ENCODE results near the gene ADGRG7. TPM values are rescaled to one million over a fixed set of nuclear protein-coding genes. Genes with fewer than 3 reads are reported as not detected.

Gene ADGRG7
- polyA plus RNA-seq, 2 donors, result not detected

DNA sequence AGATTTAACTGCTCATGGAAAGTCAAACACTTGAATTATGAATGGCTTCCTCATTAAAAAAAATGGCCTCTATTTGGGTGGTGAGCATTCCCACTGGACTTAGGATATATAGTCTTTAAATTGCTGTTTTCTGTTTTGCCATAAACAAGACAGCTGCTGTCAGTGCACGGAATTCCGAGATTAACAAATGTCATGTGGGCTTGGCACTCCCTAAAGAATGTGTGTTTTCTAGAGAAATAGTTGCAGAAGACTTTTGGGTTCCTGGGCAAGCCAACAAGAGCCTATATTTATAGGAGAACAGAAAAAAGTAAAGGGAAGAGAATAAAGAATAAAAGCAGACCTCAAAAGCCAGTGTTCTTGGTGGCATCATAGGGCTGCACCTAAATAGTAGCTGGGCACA is 86.3 kb downstream of the ADGRG7 start:
- Histone ChIP-seq H3K4me1 (ENCODE audit: control insufficient read depth in 2 of 2, insufficient read depth in 2 of 2, low read length in 1 of 2) (peaks cover 0 to 5% of the 10 kb centered on the region in 2 donors), H3K9me3 (ENCODE audit: control insufficient read depth in 2 of 2, insufficient read depth in 1 of 2, low read depth in 1 of 2, low read length in 1 of 2) (peaks cover 0 to 5% of the 10 kb centered on the region in 2 donors), H3K36me3 (ENCODE audit: control insufficient read depth in 2 of 2, insufficient read depth in 2 of 2, low read length in 1 of 2) (no peaks in the 10 kb centered on the region), H3K27me3 (ENCODE audit: control insufficient read depth in 1 of 2, insufficient read depth in 2 of 2, low read length in 2 of 2) (no peaks in the 10 kb centered on the region), H3K27ac (ENCODE audit: low read depth in 2 of 2, low read length in 1 of 2) (no peak overlapping the region), H3K4me3 (ENCODE audit: low read depth in 1 of 2, low read length in 2 of 2) (no peak overlapping the region)
- 53 to 67% methylated on average over 2 of the region's 2 CpGs for WGBS, 2 donors

DNA sequence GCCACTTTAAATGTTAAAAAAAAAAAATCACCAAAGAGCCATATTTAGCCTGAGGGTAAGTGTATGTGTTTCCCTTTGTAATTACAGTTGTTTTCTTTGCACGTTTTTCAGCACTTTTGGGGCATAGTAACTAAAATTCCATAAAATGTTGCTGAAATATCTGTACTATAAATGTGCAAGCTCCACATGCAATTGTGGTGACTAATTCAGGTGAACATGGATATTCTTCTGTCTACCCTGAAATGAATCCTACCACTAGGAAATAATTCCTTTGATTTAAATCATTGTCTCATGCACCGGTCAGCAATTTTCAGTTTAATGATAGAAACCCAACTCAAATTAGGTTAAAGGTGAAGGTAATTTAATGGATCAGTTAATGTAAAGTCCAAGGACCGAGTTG is 86.8 kb downstream of the ADGRG7 start:
- peaks cover 0 to 5% of the 10 kb centered on the region in 2 donors for H3K9me3 ChIP-seq (ENCODE audit: control insufficient read depth in 2 of 2, insufficient read depth in 1 of 2, low read depth in 1 of 2, low read length in 1 of 2)
- H3K27me3 ChIP-seq (ENCODE audit: control insufficient read depth in 1 of 2, insufficient read depth in 2 of 2, low read length in 2 of 2), result no peaks in the 10 kb centered on the region
- WGBS, 2 donors, result 53 to 54% methylated on average over 3 of the region's 3 CpGs
- no peaks in the 10 kb centered on the region for H3K36me3 ChIP-seq (ENCODE audit: control insufficient read depth in 2 of 2, insufficient read depth in 2 of 2, low read length in 1 of 2)
- H3K27ac ChIP-seq (ENCODE audit: low read depth in 2 of 2, low read length in 1 of 2), result no peak overlapping the region
- H3K4me3 ChIP-seq (ENCODE audit: low read depth in 1 of 2, low read length in 2 of 2), result no peak overlapping the region
- peaks cover 0 to 5% of the 10 kb centered on the region in 2 donors for H3K4me1 ChIP-seq (ENCODE audit: control insufficient read depth in 2 of 2, insufficient read depth in 2 of 2, low read length in 1 of 2)

DNA sequence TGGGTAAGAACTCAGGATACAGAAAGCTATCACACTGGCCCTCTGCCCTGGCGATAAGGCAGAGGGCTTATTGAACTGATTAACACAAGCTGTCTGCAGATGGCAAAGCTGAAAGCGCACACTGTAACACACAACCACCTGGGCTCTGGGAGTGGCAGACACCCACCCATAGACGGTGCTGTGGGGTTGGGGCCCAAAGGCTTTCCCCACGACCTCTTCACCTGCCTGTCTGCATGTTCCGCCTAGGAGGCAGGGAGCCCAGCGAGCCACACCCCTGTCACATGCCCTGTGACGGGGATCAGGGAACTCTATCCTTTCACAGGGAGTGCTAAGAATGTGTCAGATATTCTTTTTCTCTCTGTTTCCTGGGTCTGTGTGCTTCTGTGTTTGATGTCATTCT is 87.8 kb downstream of the ADGRG7 start:
- H3K36me3 ChIP-seq (ENCODE audit: control insufficient read depth in 2 of 2, insufficient read depth in 2 of 2, low read length in 1 of 2), result no peaks in the 10 kb centered on the region
- no peak overlapping the region for H3K4me3 ChIP-seq (ENCODE audit: low read depth in 1 of 2, low read length in 2 of 2)
- peaks cover 0 to 5% of the 10 kb centered on the region in 2 donors for H3K9me3 ChIP-seq (ENCODE audit: control insufficient read depth in 2 of 2, insufficient read depth in 1 of 2, low read depth in 1 of 2, low read length in 1 of 2)
- H3K27me3 ChIP-seq (ENCODE audit: control insufficient read depth in 1 of 2, insufficient read depth in 2 of 2, low read length in 2 of 2), result no peaks in the 10 kb centered on the region
- H3K27ac ChIP-seq (ENCODE audit: low read depth in 2 of 2, low read length in 1 of 2), result no peak overlapping the region
- H3K4me1 ChIP-seq (ENCODE audit: control insufficient read depth in 2 of 2, insufficient read depth in 2 of 2, low read length in 1 of 2), result peaks cover 0 to 5% of the 10 kb centered on the region in 2 donors
- WGBS, 2 donors, result 66 to 78% methylated on average over 7 of the region's 7 CpGs

DNA sequence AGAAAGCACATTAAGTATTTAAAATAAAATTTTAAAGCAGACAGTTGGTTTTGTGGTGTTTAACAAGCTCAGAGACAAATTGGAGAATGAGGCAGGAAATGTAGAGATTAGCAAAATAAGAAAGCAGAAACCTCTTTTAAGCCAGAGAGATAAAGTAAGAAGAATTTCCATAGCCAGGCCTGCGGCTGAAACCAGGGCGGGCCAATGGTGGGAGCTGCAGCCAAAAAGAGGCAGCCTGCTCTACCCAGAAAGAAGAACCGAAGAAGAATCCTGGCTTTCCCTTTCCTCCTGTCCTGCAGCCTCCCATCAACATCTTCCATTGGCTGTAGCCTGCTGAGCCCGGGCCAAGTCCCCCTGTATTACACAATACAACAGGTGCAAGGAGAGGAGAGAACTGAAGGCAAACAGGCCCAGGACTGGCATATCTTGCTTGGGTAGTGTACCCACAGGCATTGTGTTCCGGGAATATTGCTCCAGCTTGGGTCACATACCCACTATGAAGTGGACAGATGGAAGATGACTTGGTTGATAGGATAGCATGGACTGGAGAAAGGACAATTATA is 88.4 kb downstream of the ADGRG7 start:
- WGBS, 2 donors, result 74 to 80% methylated on average over 5 of the region's 5 CpGs
- Histone ChIP-seq H3K4me1 (ENCODE audit: control insufficient read depth in 2 of 2, insufficient read depth in 2 of 2, low read length in 1 of 2) (peaks cover 0 to 5% of the 10 kb centered on the region in 2 donors), H3K27ac (ENCODE audit: low read depth in 2 of 2, low read length in 1 of 2) (no peak overlapping the region), H3K36me3 (ENCODE audit: control insufficient read depth in 2 of 2, insufficient read depth in 2 of 2, low read length in 1 of 2) (no peaks in the 10 kb centered on the region), H3K4me3 (ENCODE audit: low read depth in 1 of 2, low read length in 2 of 2) (no peak overlapping the region), H3K9me3 (ENCODE audit: control insufficient read depth in 2 of 2, insufficient read depth in 1 of 2, low read depth in 1 of 2, low read length in 1 of 2) (peaks cover 0 to 5% of the 10 kb centered on the region in 2 donors), H3K27me3 (ENCODE audit: control insufficient read depth in 1 of 2, insufficient read depth in 2 of 2, low read length in 2 of 2) (no peaks in the 10 kb centered on the region)

DNA sequence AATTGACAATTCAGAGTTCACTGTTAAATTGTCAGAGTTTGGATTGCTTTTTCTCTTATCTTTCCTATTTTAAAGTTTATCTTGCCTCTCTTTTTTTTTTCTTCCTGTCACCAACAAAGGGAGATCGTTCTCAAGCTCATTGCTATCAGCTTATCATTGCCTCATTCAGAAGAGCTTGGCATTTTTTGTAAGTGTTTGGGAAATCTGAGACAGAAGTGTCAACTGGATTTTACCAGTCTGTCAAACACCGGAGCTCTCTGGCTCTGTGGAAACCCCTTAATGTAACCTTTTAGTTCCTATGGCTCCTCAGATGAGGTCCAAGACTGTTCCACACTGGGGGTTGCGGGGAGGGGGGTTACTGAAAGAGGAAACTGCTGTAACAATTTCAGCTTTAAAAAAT is 89.3 kb downstream of the ADGRG7 start:
- Histone ChIP-seq H3K27ac (ENCODE audit: low read depth in 2 of 2, low read length in 1 of 2) (no peak overlapping the region), H3K36me3 (ENCODE audit: control insufficient read depth in 2 of 2, insufficient read depth in 2 of 2, low read length in 1 of 2) (no peaks in the 10 kb centered on the region), H3K27me3 (ENCODE audit: control insufficient read depth in 1 of 2, insufficient read depth in 2 of 2, low read length in 2 of 2) (no peaks in the 10 kb centered on the region), H3K4me3 (ENCODE audit: low read depth in 1 of 2, low read length in 2 of 2) (no peak overlapping the region), H3K9me3 (ENCODE audit: control insufficient read depth in 2 of 2, insufficient read depth in 1 of 2, low read depth in 1 of 2, low read length in 1 of 2) (peaks cover 0 to 5% of the 10 kb centered on the region in 2 donors), H3K4me1 (ENCODE audit: control insufficient read depth in 2 of 2, insufficient read depth in 2 of 2, low read length in 1 of 2) (peaks cover 0 to 5% of the 10 kb centered on the region in 2 donors)
- 46 to 52% methylated on average over 3 of the region's 3 CpGs for WGBS, 2 donors

DNA sequence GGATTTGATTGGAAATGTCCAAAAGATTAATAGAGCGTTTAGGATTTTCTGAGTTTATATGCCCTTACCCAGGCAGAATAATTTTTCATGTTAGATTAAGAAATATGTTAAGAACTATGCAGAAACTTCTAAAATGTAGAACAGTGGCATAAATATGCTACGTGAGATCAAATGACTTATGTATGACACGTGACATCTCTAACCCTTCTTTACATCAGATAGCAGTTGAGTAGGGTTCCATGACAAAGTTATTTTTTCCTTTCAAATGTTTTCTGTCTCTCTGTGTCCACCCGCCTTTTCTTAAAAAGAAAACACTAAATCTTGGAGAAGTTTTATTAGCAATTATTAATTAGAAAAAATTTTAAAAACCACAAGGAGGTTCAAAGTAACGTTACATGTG is 91.3 kb downstream of the ADGRG7 start:
- Histone ChIP-seq H3K36me3 (ENCODE audit: control insufficient read depth in 2 of 2, insufficient read depth in 2 of 2, low read length in 1 of 2) (no peaks in the 10 kb centered on the region), H3K27ac (ENCODE audit: low read depth in 2 of 2, low read length in 1 of 2) (no peak overlapping the region), H3K4me1 (ENCODE audit: control insufficient read depth in 2 of 2, insufficient read depth in 2 of 2, low read length in 1 of 2) (peaks cover 0 to 5% of the 10 kb centered on the region in 2 donors), H3K4me3 (ENCODE audit: low read depth in 1 of 2, low read length in 2 of 2) (no peak overlapping the region), H3K9me3 (ENCODE audit: control insufficient read depth in 2 of 2, insufficient read depth in 1 of 2, low read depth in 1 of 2, low read length in 1 of 2) (peaks cover 0 to 5% of the 10 kb centered on the region in 2 donors), H3K27me3 (ENCODE audit: control insufficient read depth in 1 of 2, insufficient read depth in 2 of 2, low read length in 2 of 2) (no peaks in the 10 kb centered on the region)
- 87 to 91% methylated on average over 5 of the region's 5 CpGs for WGBS, 2 donors

DNA sequence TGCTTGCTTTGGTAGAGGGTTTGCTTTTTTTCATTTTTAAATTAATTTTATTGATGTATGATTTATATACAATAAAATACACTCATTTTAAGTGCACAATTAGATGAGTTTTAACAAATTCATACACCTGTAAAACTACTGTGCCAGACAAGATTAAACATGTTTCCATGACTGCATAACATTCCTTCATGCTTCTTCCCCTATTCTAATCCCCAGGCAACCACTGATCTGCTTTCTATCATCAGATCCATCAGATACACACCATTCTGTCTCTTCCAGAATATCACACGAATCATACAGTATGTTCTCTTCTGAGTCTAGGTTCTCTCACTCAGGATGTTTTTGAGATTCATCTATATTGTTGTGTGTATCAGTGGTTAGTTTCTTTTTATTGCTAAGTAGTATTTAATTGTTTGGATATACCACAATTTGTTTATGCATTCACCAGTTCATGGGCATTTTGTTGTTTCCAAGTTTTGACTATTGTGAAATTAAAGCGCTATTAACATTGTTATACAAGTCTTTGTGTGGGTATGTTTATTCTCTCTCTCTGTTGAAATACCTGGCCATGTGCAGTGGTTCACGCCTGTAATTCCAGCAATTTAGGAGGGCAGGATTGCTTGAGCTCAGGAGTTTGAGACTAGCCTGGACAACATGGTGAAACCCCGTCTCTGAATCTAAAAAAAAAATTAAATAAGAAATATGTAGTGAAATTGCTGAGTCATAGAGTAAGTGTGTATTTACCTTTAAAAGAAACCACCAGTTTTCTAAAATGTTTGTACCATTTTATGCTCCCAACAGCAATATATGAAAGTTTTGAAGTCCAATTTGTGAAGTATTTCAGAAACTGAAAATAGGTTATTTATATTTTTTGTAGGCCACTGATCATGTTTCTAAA is 92.9 kb downstream of the ADGRG7 start:
- Histone ChIP-seq H3K36me3 (ENCODE audit: control insufficient read depth in 2 of 2, insufficient read depth in 2 of 2, low read length in 1 of 2) (no peaks in the 10 kb centered on the region), H3K27me3 (ENCODE audit: control insufficient read depth in 1 of 2, insufficient read depth in 2 of 2, low read length in 2 of 2) (no peaks in the 10 kb centered on the region), H3K4me1 (ENCODE audit: control insufficient read depth in 2 of 2, insufficient read depth in 2 of 2, low read length in 1 of 2) (peaks cover 0 to 2% of the 10 kb centered on the region in 2 donors), H3K9me3 (ENCODE audit: control insufficient read depth in 2 of 2, insufficient read depth in 1 of 2, low read depth in 1 of 2, low read length in 1 of 2) (no peaks in the 10 kb centered on the region), H3K4me3 (ENCODE audit: low read depth in 1 of 2, low read length in 2 of 2) (no peak overlapping the region), H3K27ac (ENCODE audit: low read depth in 2 of 2, low read length in 1 of 2) (no peak overlapping the region)
- 52 to 68% methylated on average over 4 of the region's 4 CpGs for WGBS, 2 donors

DNA sequence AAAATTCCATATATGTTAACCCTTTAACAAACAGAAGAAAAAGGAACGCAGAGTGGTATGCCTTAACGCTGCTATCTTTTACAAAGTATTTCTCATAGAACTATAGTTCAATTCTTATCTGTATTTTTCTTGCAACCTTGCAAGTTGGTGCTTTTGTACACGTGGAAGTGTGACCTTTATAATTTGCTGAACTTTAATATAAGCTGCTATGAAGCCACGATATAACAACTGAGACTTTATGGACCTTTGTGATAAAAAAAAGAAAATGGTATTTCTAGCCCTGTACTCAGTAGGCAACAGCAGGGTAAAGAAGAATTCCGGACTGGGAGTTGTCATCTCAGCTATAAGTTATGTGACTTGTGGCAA is 93.6 kb downstream of the ADGRG7 start:
- no peaks in the 10 kb centered on the region for H3K27me3 ChIP-seq (ENCODE audit: control insufficient read depth in 1 of 2, insufficient read depth in 2 of 2, low read length in 2 of 2)
- no peaks in the 10 kb centered on the region for H3K9me3 ChIP-seq (ENCODE audit: control insufficient read depth in 2 of 2, insufficient read depth in 1 of 2, low read depth in 1 of 2, low read length in 1 of 2)
- no peak overlapping the region for H3K27ac ChIP-seq (ENCODE audit: low read depth in 2 of 2, low read length in 1 of 2)
- no peaks in the 10 kb centered on the region for H3K36me3 ChIP-seq (ENCODE audit: control insufficient read depth in 2 of 2, insufficient read depth in 2 of 2, low read length in 1 of 2)
- peaks cover 0 to under 1% of the 10 kb centered on the region in 2 donors for H3K4me1 ChIP-seq (ENCODE audit: control insufficient read depth in 2 of 2, insufficient read depth in 2 of 2, low read length in 1 of 2)
- no peak overlapping the region for H3K4me3 ChIP-seq (ENCODE audit: low read depth in 1 of 2, low read length in 2 of 2)
- 79 to 87% methylated on average over 5 of the region's 5 CpGs for WGBS, 2 donors

DNA sequence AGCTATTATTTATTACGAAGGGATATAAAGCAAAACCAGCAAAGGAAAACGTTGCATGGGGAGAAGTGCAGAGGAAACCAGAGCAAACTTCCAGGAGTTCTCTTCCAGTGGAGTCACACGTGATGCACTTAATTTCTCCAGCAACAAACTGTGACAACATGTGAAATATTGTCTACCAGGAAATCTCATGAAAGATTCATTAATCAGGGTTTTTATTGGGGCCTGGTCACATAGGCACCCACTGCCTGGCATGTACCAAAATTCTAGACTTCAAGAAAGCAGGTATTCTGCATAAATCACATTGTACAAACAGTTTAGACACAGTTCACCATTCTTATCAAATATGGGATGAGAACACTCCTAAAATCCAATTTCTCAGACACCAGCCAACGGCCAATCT is 94.5 kb downstream of the ADGRG7 start:
- no peak overlapping the region for H3K4me3 ChIP-seq (ENCODE audit: low read depth in 1 of 2, low read length in 2 of 2)
- no peaks in the 10 kb centered on the region for H3K9me3 ChIP-seq (ENCODE audit: control insufficient read depth in 2 of 2, insufficient read depth in 1 of 2, low read depth in 1 of 2, low read length in 1 of 2)
- H3K27me3 ChIP-seq (ENCODE audit: control insufficient read depth in 1 of 2, insufficient read depth in 2 of 2, low read length in 2 of 2), result no peaks in the 10 kb centered on the region
- no peaks in the 10 kb centered on the region for H3K36me3 ChIP-seq (ENCODE audit: control insufficient read depth in 2 of 2, insufficient read depth in 2 of 2, low read length in 1 of 2)
- H3K27ac ChIP-seq (ENCODE audit: low read depth in 2 of 2, low read length in 1 of 2), result no peak overlapping the region
- WGBS, 2 donors, result 77 to 80% methylated on average over 4 of the region's 4 CpGs
- no peaks in the 10 kb centered on the region for H3K4me1 ChIP-seq (ENCODE audit: control insufficient read depth in 2 of 2, insufficient read depth in 2 of 2, low read length in 1 of 2)

DNA sequence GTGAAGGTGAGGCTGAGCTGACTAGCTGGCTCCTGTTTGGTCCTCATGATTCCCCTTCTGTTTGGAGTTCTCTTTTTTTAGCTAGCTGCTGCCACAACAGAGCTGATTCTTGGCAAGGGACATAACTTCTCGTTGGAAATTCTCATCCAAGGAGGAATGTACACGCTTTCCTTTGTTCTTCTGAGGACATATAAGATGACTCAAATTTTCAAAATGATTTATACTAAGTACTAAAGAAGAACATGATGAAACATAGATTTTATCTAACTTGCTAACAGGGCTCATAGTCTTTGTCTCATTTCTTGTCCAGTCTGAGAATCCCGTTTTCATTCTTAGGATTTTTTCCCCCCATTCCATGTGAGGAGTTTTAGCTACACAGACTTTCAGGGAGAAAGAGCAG is 97.0 kb downstream of the ADGRG7 start:
- no peak overlapping the region for H3K4me3 ChIP-seq (ENCODE audit: low read depth in 1 of 2, low read length in 2 of 2)
- no peaks in the 10 kb centered on the region for H3K27me3 ChIP-seq (ENCODE audit: control insufficient read depth in 1 of 2, insufficient read depth in 2 of 2, low read length in 2 of 2)
- no peaks in the 10 kb centered on the region for H3K4me1 ChIP-seq (ENCODE audit: control insufficient read depth in 2 of 2, insufficient read depth in 2 of 2, low read length in 1 of 2)
- H3K36me3 ChIP-seq (ENCODE audit: control insufficient read depth in 2 of 2, insufficient read depth in 2 of 2, low read length in 1 of 2), result no peaks in the 10 kb centered on the region
- 45 to 63% methylated on average over 3 of the region's 3 CpGs for WGBS, 2 donors
- no peaks in the 10 kb centered on the region for H3K9me3 ChIP-seq (ENCODE audit: control insufficient read depth in 2 of 2, insufficient read depth in 1 of 2, low read depth in 1 of 2, low read length in 1 of 2)
- H3K27ac ChIP-seq (ENCODE audit: low read depth in 2 of 2, low read length in 1 of 2), result no peak overlapping the region
